Gastroesophageal sphincter (tissue), 4 donors: ENCODE data around the gene ZNF622. TPM values are rescaled to one million over a fixed set of nuclear protein-coding genes. Genes with fewer than 3 reads are reported as not detected.

ENCODE experiments used
- ATAC-seq: fragments of 150-250 bp; one replicate; pipeline ENCODE4 v1.9.1; 2016; ENCODE audit warnings: mild to moderate bottlenecking, moderate library complexity
- H3K27ac ChIP-seq, 4 donors: fragments of 200-600 bp; sonication (generic) in 3 of 4; 1 replicate in 3 of 4; 2 replicates in 1 of 4; pipeline ENCODE4 v1.5.1; 2016 to 2019
- H3K27me3 ChIP-seq: fragments of 200-600 bp; sonication (generic); one replicate; pipeline ENCODE4 v1.5.1; 2019
- H3K36me3 ChIP-seq, 2 donors: fragments of 200-600 bp; sonication (generic); one replicate each; pipeline ENCODE4 v1.5.1; 2019; ENCODE audit warnings: control low read depth in 1 of 2
- H3K4me1 ChIP-seq, 3 donors: fragments of 200-600 bp; sonication (generic); 1 replicate in 2 of 3; 2 replicates in 1 of 3; pipeline ENCODE4 v1.5.1; 2016 to 2019; ENCODE audit warnings: control low read depth in 2 of 3
- H3K4me3 ChIP-seq, 2 donors: fragments of 200-600 bp; sonication (generic); one replicate each; pipeline ENCODE4 v1.5.1; 2019; ENCODE audit warnings: mild to moderate bottlenecking in 1 of 2, moderate library complexity in 1 of 2
- H3K9me3 ChIP-seq, 3 donors: fragments of 200-600 bp; sonication (generic); one replicate each; pipeline ENCODE4 v1.5.1; 2017 to 2019; ENCODE audit warnings: control low read depth in 2 of 3
- EP300 ChIP-seq: sonication (generic); formaldehyde crosslinking; IDR thresholded peaks from one replicate; pipeline ENCODE4 v1.6.1; 2017; ENCODE audit warnings: antibody characterized with exemption, mild to moderate bottlenecking
- POLR2A ChIP-seq, 2 donors: fragments of 450-650 bp; IDR thresholded peaks; one replicate each; pipeline ENCODE4 v1.6.1; 2017; ENCODE audit warnings: antibody characterized with exemption in 2 of 2, mild to moderate bottlenecking in 2 of 2, moderate library complexity in 1 of 2
- POLR2AphosphoS5 ChIP-seq: sonication (generic); formaldehyde crosslinking; IDR thresholded peaks from one replicate; pipeline ENCODE4 v1.6.1; 2017; ENCODE audit warnings: antibody characterized with exemption
- WGBS, 2 donors: methylation state at CpG; one replicate each; pipeline ENCODE4 v1.1.5; 2018; ENCODE audit warnings: low coverage in 1 of 2; 5-methylcytosine and 5-hydroxymethylcytosine counted together
- total RNA-seq, 4 donors: library from RNA; depleted of rRNA; stranded (reverse); fragments of >200 nt; gene quantifications; one replicate each; pipeline ENCODE4 v1.1.0, GENCODE V29; 2016
- TF ChIP-seq, protein P1 (sequence below), 4 experiments: fragments of 200-600 bp in 2 of 4; fragments of 450-650 bp in 2 of 4; sonication (generic) in 1 of 4; IDR thresholded peaks; one replicate each; pipeline ENCODE4 v1.5.1; 2017 to 2019; ENCODE audit warnings: antibody characterized with exemption in 4 of 4, mild to moderate bottlenecking in 2 of 4, moderate library complexity in 2 of 4

ZNF622 gene
- total RNA-seq, 4 donors from 2014 or later = 23.8 to 32.3 (median 29.7) TPM

DNA sequence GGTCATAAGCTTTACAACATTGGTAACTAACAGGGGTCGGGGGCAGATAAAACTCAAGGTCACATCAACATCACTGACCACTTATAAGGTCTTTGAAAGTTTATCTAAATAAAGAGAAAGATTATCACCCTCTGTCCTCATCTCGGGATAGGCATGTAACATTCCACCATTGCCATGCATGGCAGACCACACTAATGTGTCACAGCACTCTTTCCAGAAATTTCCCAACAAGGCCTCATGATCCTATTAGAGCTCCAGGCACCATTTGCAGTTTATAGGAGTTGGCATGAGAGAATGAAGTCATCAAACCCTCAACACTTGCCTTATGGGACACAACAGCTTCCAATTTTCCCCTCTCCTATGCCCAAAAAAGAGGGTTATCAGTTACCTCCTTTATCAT, 31.9 kb upstream of the ZNF622 start:
- 74 to 83% methylated on average over 1 to 2 of the region's 2 CpGs for WGBS, 2 donors
- Histone ChIP-seq H3K4me3 (no peak overlapping the region), H3K4me1 (peaks cover 0 to 19% (median 0%) of the 10 kb centered on the region in 3 donors), H3K27ac (no peak overlapping the region), H3K27me3 (no peaks in the 10 kb centered on the region), H3K36me3 (no peaks in the 10 kb centered on the region), H3K9me3 (peaks cover 0 to 16% (median 0%) of the 10 kb centered on the region in 3 donors)
- TF ChIP-seq POLR2AphosphoS5 = no peak
- no peak for ATAC-seq

DNA sequence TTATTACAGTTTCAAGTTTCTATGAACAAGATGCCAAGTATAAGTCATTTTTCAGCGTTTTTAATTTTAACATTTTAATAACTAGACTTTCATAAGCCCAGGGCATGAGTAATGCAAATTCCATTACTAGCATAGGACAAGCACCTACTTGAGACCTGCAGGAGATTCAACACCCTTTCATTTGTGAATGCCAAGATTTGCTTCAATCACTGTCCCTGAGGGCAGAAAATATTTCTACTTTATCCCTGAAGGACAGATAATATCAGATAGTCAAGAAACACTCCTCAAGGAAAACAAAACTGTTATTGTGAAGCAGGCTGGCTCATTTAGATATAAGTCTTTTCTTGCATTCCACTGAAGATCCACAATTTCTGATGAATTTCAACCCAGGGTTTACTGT, 27.7 kb upstream of the ZNF622 start:
- 29 to 71% methylated on average over 1 of the region's 1 CpG for WGBS, 2 donors
- Histone ChIP-seq H3K36me3 (no peaks in the 10 kb centered on the region), H3K27ac (peak overlapping the region in 2 of 4 donors; percentile 12 to 69), H3K4me3 (no peak overlapping the region), H3K9me3 (peaks cover 0 to 16% (median 0%) of the 10 kb centered on the region in 3 donors), H3K27me3 (no peaks in the 10 kb centered on the region), H3K4me1 (peaks cover 0 to 40% (median 0%) of the 10 kb centered on the region in 3 donors)
- ATAC-seq = no peak
- no peak for TF ChIP-seq EP300
- TF ChIP-seq, protein P1, sequence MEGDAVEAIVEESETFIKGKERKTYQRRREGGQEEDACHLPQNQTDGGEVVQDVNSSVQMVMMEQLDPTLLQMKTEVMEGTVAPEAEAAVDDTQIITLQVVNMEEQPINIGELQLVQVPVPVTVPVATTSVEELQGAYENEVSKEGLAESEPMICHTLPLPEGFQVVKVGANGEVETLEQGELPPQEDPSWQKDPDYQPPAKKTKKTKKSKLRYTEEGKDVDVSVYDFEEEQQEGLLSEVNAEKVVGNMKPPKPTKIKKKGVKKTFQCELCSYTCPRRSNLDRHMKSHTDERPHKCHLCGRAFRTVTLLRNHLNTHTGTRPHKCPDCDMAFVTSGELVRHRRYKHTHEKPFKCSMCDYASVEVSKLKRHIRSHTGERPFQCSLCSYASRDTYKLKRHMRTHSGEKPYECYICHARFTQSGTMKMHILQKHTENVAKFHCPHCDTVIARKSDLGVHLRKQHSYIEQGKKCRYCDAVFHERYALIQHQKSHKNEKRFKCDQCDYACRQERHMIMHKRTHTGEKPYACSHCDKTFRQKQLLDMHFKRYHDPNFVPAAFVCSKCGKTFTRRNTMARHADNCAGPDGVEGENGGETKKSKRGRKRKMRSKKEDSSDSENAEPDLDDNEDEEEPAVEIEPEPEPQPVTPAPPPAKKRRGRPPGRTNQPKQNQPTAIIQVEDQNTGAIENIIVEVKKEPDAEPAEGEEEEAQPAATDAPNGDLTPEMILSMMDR (IDR thresholded peaks at IDR 0.05) = no peak
- TF ChIP-seq POLR2A (IDR thresholded peaks at IDR 0.05) = no peak
- TF ChIP-seq POLR2AphosphoS5 = no peak

DNA sequence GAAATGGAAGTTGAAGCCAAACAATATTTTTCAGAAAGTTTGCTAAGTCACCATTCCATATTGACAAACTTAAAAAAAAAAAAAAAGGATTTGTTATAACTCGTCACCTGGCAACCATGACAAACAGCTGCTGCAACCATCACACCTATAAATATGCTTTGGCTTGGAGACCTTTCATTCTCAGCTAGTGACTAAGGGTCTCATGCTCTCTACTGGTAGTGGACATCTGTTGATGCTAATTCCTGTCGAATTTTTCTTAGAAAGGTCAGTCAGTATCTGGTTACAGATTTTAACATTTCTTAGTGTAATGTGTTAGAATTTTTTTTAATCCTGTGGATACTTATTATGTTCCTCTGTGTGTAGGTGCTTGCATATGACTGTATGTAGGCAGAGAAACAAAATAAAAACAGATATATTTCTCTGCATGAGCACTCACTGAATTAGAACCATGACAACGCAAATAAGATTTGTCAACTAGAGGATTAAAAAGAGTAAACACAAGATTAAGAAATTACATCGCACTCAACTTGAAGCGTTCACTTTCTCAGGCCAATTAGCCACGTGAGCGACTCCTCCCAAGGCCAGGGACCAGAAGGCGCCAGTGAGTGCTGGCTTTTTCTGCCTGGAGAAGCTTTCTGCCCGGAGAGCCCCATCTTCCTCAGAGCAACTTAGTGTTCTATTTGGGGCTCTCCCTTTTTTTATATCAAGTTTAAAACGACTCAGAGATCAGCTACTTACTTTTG, 27.0 kb upstream of the ZNF622 start:
- no peak for TF ChIP-seq POLR2A (IDR thresholded peaks at IDR 0.05)
- TF ChIP-seq, protein P1 (IDR thresholded peaks at IDR 0.05) = no peak
- no peak for TF ChIP-seq EP300
- peak; percentile 58 for TF ChIP-seq POLR2AphosphoS5
- H3K27ac ChIP-seq = peak overlapping the region in 3 of 4 donors; percentile 12 to 69 (median 32)
- peak; percentile 77 for ATAC-seq

DNA sequence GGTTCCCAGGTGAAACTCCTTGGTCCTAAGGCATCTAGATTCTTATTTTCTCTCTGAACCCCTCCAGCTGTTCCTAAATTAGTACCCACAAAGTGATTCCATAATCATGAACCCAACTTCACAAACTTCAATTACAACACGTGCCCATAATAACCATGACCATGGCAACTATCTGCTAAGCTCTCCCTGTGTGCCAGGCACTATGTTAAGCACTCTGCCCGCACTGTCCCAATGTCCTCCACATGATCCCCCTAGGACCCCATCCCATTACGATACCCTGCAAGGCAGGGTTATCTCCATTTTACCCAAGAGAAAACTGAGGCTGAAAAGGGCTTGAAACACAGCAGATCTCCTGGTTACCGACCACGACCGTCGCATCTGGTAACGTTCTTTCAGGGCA, 25.3 kb upstream of the ZNF622 start:
- no peak for ATAC-seq
- 86 to 93% methylated on average over 8 of the region's 8 CpGs for WGBS, 2 donors

More for the DNA sequence above, 27.0 kb upstream of the ZNF622 start:
- Histone ChIP-seq H3K27me3 (no peaks in the 10 kb centered on the region), H3K9me3 (peaks cover 0 to 16% (median 0%) of the 10 kb centered on the region in 3 donors), H3K4me1 (peaks cover 0 to 40% (median 0%) of the 10 kb centered on the region in 3 donors), H3K36me3 (no peaks in the 10 kb centered on the region), H3K4me3 (no peak overlapping the region)
- 47 to 51% methylated on average over 9 to 10 of the region's 10 CpGs for WGBS, 2 donors

DNA sequence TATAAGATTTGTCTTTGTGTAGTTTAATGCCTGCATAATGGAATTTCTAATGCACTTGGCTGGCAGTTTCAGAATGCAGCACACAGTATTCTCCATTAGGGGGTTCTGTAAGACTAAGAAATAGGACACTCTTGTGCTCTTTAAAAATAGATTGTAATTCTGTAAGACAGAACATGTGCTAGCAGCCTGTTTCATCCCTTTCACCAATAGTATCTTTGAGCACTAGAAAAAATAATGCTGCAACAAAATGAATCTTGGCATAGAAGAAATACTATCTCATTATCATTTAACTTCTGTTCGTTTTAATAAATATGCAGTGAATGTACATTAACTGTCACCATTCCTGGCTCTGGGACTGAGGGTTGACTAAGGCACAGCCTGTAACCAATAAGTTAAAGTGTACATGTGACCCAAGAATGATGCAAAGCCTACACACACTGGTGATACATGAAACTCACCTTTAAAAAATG, 23.8 kb upstream of the ZNF622 start:
- H3K36me3 ChIP-seq = no peaks in the 10 kb centered on the region
- no peaks in the 10 kb centered on the region for H3K27me3 ChIP-seq
- 23 to 31% methylated on average over 1 of the region's 1 CpG for WGBS, 2 donors
- TF ChIP-seq, protein P1 (IDR thresholded peaks at IDR 0.05) = peak; percentile 42 to 87 (median 67)
- no peak for TF ChIP-seq EP300
- TF ChIP-seq POLR2A (IDR thresholded peaks at IDR 0.05) = no peak
- H3K27ac ChIP-seq = peak overlapping the region in 1 of 4 donors; percentile 69
- ATAC-seq = peak; percentile 76
- no peaks in the 10 kb centered on the region for H3K9me3 ChIP-seq
- H3K4me3 ChIP-seq = no peak overlapping the region
- peaks cover 0 to 39% (median 0%) of the 10 kb centered on the region in 3 donors for H3K4me1 ChIP-seq

More for the DNA sequence above, 25.3 kb upstream of the ZNF622 start:
- Histone ChIP-seq H3K27me3 (no peaks in the 10 kb centered on the region), H3K36me3 (no peaks in the 10 kb centered on the region), H3K9me3 (peaks cover 0 to 11% (median 0%) of the 10 kb centered on the region in 3 donors), H3K27ac (peak overlapping the region in 1 of 4 donors; percentile 69), H3K4me1 (peaks cover 0 to 40% (median 0%) of the 10 kb centered on the region in 3 donors), H3K4me3 (no peak overlapping the region)
- TF ChIP-seq POLR2A (IDR thresholded peaks at IDR 0.05) (no peak), EP300 (no peak), POLR2AphosphoS5 (no peak)
- TF ChIP-seq, protein P1 (IDR thresholded peaks at IDR 0.05) = no peak
